Gastroesophageal sphincter (tissue), 3 donors: ENCODE results near the gene DRC1.

Experiments used
- CTCF ChIP-seq, 4 experiments: fragments of 200-600 bp in 2 of 4; fragments of 450-650 bp in 2 of 4; sonication (generic) in 1 of 4; IDR thresholded peaks; one replicate each; pipeline ENCODE4 v1.5.1; 2017 to 2019; ENCODE audit warnings: antibody characterized with exemption in 4 of 4, mild to moderate bottlenecking in 2 of 4, moderate library complexity in 2 of 4
- EP300 ChIP-seq: sonication (generic); formaldehyde crosslinking; IDR thresholded peaks from one replicate; pipeline ENCODE4 v1.6.1; 2017; ENCODE audit warnings: antibody characterized with exemption, mild to moderate bottlenecking
- POLR2AphosphoS5 ChIP-seq: sonication (generic); formaldehyde crosslinking; IDR thresholded peaks from one replicate; pipeline ENCODE4 v1.6.1; 2017; ENCODE audit warnings: antibody characterized with exemption

- TF ChIP-seq CTCF (IDR thresholded peaks at IDR 0.05) (no peak), EP300 (no peak), POLR2AphosphoS5 (no peak)
Measured at GRCh38 chr2:26489213-26489850, 87.6 kb downstream of the DRC1 start.
